Measurements from ENCODE around the gene STARD13.

GRCh38 chr13:33207615-33207961 is 78.0 kb downstream of the STARD13 start:
- TF ChIP-seq, protein P1, sequence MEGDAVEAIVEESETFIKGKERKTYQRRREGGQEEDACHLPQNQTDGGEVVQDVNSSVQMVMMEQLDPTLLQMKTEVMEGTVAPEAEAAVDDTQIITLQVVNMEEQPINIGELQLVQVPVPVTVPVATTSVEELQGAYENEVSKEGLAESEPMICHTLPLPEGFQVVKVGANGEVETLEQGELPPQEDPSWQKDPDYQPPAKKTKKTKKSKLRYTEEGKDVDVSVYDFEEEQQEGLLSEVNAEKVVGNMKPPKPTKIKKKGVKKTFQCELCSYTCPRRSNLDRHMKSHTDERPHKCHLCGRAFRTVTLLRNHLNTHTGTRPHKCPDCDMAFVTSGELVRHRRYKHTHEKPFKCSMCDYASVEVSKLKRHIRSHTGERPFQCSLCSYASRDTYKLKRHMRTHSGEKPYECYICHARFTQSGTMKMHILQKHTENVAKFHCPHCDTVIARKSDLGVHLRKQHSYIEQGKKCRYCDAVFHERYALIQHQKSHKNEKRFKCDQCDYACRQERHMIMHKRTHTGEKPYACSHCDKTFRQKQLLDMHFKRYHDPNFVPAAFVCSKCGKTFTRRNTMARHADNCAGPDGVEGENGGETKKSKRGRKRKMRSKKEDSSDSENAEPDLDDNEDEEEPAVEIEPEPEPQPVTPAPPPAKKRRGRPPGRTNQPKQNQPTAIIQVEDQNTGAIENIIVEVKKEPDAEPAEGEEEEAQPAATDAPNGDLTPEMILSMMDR (IDR thresholded peaks at IDR 0.05; ENCODE audit: insufficient read depth, low read length): no peak
- no peak for TF ChIP-seq GABPA (IDR thresholded peaks at IDR 0.05; ENCODE audit: low read depth)
- TF ChIP-seq, protein P2, sequence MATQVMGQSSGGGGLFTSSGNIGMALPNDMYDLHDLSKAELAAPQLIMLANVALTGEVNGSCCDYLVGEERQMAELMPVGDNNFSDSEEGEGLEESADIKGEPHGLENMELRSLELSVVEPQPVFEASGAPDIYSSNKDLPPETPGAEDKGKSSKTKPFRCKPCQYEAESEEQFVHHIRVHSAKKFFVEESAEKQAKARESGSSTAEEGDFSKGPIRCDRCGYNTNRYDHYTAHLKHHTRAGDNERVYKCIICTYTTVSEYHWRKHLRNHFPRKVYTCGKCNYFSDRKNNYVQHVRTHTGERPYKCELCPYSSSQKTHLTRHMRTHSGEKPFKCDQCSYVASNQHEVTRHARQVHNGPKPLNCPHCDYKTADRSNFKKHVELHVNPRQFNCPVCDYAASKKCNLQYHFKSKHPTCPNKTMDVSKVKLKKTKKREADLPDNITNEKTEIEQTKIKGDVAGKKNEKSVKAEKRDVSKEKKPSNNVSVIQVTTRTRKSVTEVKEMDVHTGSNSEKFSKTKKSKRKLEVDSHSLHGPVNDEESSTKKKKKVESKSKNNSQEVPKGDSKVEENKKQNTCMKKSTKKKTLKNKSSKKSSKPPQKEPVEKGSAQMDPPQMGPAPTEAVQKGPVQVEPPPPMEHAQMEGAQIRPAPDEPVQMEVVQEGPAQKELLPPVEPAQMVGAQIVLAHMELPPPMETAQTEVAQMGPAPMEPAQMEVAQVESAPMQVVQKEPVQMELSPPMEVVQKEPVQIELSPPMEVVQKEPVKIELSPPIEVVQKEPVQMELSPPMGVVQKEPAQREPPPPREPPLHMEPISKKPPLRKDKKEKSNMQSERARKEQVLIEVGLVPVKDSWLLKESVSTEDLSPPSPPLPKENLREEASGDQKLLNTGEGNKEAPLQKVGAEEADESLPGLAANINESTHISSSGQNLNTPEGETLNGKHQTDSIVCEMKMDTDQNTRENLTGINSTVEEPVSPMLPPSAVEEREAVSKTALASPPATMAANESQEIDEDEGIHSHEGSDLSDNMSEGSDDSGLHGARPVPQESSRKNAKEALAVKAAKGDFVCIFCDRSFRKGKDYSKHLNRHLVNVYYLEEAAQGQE (IDR thresholded peaks at IDR 0.05; ENCODE audit: insufficient replicate concordance, low read depth): no peak
- no peak for TF ChIP-seq POLR2AphosphoS5 (IDR thresholded peaks at IDR 0.05; ENCODE audit: low read depth)
